GM12873 (cell line): ENCODE results near the gene GNAQ.

Source experiments
- TF ChIP-seq, protein P1 (sequence below): IDR thresholded peaks from 2 replicates; pipeline ENCODE4 v1.5.1; 2012; ENCODE audit warnings: low read depth, mild to moderate bottlenecking, moderate library complexity, low read length, control low read depth; ENCODE audit not compliant: insufficient read depth; ENCODE audit errors: missing control alignments

GNAQ gene

DNA sequence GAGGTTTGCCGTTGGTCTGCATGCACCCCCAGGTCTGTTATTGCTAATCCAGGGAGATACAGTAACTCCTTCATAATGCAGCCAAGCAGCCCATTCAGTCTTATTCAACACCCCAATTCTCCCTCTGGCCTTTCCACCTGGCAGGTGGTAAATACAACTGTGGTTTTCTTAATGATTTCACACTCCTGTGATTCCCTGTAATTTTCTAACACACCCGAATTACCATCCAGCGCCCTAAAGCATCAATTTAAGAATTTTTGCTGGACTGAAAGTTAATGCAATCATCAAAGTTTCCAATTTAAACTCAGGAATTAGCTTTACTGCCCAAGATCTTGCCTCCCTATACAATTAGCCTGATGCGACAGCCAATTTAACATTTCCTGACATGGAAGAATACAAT, 62.5 kb downstream of the GNAQ start:
- TF ChIP-seq, protein P1, sequence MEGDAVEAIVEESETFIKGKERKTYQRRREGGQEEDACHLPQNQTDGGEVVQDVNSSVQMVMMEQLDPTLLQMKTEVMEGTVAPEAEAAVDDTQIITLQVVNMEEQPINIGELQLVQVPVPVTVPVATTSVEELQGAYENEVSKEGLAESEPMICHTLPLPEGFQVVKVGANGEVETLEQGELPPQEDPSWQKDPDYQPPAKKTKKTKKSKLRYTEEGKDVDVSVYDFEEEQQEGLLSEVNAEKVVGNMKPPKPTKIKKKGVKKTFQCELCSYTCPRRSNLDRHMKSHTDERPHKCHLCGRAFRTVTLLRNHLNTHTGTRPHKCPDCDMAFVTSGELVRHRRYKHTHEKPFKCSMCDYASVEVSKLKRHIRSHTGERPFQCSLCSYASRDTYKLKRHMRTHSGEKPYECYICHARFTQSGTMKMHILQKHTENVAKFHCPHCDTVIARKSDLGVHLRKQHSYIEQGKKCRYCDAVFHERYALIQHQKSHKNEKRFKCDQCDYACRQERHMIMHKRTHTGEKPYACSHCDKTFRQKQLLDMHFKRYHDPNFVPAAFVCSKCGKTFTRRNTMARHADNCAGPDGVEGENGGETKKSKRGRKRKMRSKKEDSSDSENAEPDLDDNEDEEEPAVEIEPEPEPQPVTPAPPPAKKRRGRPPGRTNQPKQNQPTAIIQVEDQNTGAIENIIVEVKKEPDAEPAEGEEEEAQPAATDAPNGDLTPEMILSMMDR = no peak

DNA sequence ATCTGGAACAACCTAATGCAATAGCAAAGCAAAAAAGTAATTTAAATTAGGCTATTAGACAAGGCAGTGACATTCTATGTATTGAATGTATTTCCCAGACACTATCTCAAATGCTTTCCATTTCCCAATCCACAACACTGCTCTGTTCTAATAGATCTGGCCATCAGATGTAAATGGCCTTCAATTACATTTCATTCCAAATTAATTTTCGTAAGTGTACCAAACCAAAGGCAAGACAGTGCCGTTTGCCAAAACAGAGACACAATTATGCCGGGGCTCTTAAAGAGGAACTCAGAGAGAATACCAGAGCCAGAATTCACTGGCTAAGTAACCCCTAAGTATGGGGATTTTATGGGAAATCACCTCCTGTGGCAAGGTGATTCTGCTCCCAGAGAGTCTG, 63.1 kb downstream of the GNAQ start:
- TF ChIP-seq, protein P1 = no peak

DNA sequence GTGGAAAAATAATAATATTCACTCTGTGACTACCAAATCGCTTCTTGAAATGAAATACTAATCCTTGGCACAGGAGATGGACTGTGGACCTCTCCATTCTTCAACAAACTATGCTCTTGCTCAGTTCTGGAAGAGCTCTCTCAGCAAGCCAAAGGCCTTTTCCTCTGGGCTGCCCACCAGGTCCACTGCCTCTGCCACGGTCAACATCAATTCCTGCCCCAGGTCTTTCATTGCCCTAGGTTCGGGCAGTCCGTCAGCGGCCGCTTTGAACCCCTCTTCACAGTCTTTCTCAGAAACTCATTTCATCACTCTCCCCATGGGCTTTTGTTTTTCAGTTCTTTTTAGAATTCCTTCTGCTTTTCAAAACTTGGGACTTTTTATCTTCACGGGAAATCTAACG, 64.9 kb downstream of the GNAQ start:
- TF ChIP-seq, protein P1 = no peak

DNA sequence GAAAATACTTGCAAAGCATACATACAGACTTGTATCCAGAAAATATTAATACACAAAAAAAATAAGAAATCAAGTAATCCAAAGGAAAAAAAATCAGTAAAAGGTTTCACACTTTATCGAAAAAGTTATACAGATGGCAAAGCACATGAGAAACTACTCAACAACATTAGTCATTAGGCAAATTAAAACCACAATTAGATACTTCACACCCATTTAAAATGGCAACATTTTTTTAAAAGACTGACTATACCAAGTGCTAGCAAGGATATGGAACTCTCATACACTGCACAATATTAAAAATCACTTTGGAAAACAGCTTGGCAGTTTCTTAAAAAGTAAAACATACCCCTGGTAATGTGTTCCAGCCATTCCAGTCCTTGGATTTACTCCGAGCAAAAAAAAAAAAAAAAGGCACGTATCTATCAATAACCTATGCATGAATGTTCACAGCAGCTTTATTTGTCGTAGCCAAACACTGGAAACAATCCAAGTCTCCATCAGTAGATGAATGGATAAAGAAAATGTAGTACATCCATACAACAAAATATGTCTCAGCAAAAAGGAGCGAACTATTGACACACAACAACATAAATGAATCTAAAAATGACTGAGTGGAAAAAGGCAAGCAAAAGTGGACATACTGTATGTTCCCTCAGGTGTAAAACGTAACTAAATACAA, 66.0 kb downstream of the GNAQ start:
- TF ChIP-seq, protein P1 = no peak

DNA sequence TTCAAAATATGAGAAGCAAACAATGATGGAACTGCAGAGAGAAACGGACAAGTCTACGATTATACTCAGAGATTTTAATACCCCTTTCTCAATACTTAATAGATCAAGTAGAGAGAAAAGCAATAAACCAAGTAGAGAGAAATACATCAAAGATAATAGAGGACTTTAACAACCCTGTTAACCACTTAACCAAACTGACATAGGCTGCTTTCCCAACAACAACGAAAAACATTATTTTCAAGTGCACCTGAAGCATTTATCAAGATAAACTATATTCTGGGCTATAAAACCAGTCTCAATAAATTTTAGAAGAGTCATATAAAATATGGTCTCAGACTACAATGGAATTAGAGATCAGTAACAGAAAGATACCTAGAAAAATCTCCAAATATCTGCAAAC, 67.4 kb downstream of the GNAQ start:
- TF ChIP-seq, protein P1 = no peak

DNA sequence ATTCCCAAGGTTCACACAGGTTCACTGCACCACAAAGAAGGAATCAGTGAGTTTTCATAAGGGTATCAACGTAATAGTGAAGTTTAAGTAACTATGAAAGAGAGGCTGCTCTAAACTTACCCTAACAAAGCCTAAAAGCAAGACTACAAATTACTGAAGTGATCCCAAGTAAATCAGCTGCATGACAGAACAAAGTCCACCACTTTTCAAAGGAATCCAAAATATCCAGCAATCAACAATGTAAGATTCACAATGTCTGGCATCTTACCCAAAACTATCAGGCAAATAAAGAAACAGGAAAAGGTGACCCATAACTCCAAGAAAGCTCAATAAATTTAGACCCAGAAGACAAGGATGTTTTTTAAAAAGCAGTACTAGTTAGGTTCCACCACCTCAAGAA, 70.1 kb downstream of the GNAQ start:
- TF ChIP-seq, protein P1 = no peak

DNA sequence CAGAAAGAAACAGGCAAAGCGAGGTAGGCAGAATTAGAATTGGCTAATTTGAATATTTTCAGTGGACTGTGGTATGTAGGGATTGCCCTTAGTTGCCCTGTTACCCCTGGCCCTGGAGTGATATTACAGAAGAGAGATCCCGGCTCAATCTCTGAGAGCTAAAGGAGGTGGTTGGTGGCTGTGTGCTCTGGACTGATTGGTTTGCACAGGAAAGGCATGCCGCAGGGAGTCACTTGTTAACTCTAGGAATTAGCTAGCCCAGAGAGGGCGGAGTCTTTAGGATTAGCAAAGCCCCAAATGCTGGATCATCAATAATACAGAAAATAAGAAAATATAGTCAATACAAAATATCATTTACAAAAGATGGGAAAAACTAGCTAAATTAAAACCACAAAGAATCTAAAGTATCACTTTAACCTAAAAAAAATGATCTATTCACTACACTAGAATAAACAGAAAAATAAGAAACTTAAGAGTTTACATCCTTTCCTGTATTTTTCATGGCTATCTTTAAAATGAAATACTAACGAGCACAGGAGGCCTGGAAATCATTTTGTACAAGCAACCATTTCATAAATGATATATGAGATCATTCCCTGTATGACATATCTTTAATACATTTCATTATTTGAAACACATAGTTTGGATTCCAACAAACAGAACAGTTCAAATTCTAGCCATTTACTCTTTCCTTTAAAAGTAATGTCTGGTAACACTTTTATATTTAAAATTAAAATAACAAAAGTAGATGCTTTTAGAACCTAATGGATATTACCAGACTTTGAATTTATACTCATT, 71.1 kb downstream of the GNAQ start:
- TF ChIP-seq, protein P1 = no peak
